GM18861 (cell line): ENCODE measurements around the gene RNASE8.

ENCODE experiments used
- ATAC-seq: cut with Tn5 transposase; IDR thresholded peaks from one replicate; pipeline ENCODE4 v1.9.1; 2021; ENCODE audit not compliant: unreplicated experiment

The RNASE8 gene

GRCh38 chr14:21103710-21104447 lies 46.3 kb downstream of the RNASE8 start:
- ATAC-seq = peak; percentile 79

- ATAC-seq = peak; percentile 35
Observed at GRCh38 chr14:21104448-21105060, 46.9 kb downstream of the RNASE8 start.

- ATAC-seq = no peak
Observed at GRCh38 chr14:21105095-21105494, 47.5 kb downstream of the RNASE8 start.

GRCh38 chr14:21106176-21106497 lies 48.5 kb downstream of the RNASE8 start:
- ATAC-seq = no peak

GRCh38 chr14:21106498-21107282 lies 49.1 kb downstream of the RNASE8 start:
- ATAC-seq = no peak

- ATAC-seq = no peak
Observed at GRCh38 chr14:21107283-21107800, 49.7 kb downstream of the RNASE8 start.
